Panc1 (cell line): ENCODE measurements around the gene KCNH6. TPM values are rescaled to one million over a fixed set of nuclear protein-coding genes. Genes with fewer than 3 reads are reported as not detected.

Source experiments
- ATAC-seq: fragments of 200-7000 bp; cut with Tn5 transposase; 2 replicates; pipeline ENCODE4 v1.9.1; 2020; ENCODE audit warnings: mild to moderate bottlenecking, moderate library complexity
- BruUV-seq: library from RNA; stranded (reverse); fragments of 400-500 nt; replicated peaks from 2 replicates; lab custom pipeline; 2021; lab: Mats Ljungman, UMichigan
- CTCF ChIA-PET: fragments of 300-600 bp; sonication (Branson Sonifier 250); formaldehyde crosslinking; loops from one replicate; lab custom pipeline; 2022; ENCODE audit warnings: antibody characterized with exemption; lab: Charles Lee
- POLR2A ChIA-PET: fragments of 300-600 bp; sonication (Branson Sonifier 250); formaldehyde crosslinking; loops from one replicate; lab custom pipeline; 2022; ENCODE audit warnings: antibody characterized with exemption; lab: Charles Lee
- DNase-seq: peaks from one replicate; pipeline ENCODE4 v3.0.0-alpha.2; 2010; ENCODE audit warnings: low read depth, low spot score
- H3K27ac ChIP-seq: 2 replicates; pipeline ENCODE4 v1.5.1; 2011; ENCODE audit warnings: mild to moderate bottlenecking, low read length, inconsistent platforms
- H3K27me3 ChIP-seq: fragments of 200-500 bp; sonication (Bioruptor generic); 2 replicates; pipeline ENCODE4 v1.6.0; 2014; ENCODE audit warnings: low read length, inconsistent platforms; ENCODE audit not compliant: control insufficient read depth, insufficient read depth
- H3K36me3 ChIP-seq: fragments of 200-500 bp; sonication (Bioruptor generic); 2 replicates; pipeline ENCODE4 v1.5.1; 2014; ENCODE audit warnings: inconsistent platforms, mild to moderate bottlenecking, low read length, moderate library complexity; ENCODE audit not compliant: control insufficient read depth, insufficient read depth
- H3K4me1 ChIP-seq: 2 replicates; pipeline ENCODE4 v1.5.1; 2011; ENCODE audit warnings: inconsistent platforms, mild to moderate bottlenecking, low read length, moderate library complexity; ENCODE audit not compliant: control insufficient read depth, insufficient read depth
- H3K4me3 ChIP-seq, 2 experiments: 2 replicates each; pipeline ENCODE4 v1.5.1; 2011 to 2012; ENCODE audit warnings: low read depth in 2 of 2, low read length in 2 of 2, mild to moderate bottlenecking in 2 of 2, inconsistent platforms in 1 of 2, moderate library complexity in 1 of 2
- H3K9me3 ChIP-seq: fragments of 200-500 bp; sonication (Bioruptor generic); 2 replicates; pipeline ENCODE4 v1.5.1; 2014; ENCODE audit warnings: low read depth, mild to moderate bottlenecking, inconsistent platforms, low read length, moderate library complexity; ENCODE audit not compliant: control insufficient read depth, insufficient read depth
- CTCF ChIP-seq: fragments of 450-650 bp; IDR thresholded peaks from 2 replicates; pipeline ENCODE4 v1.5.1; 2017; ENCODE audit warnings: mild to moderate bottlenecking
- POLR2AphosphoS5 ChIP-seq: IDR thresholded peaks from 2 replicates; pipeline ENCODE4 v1.6.1; 2012; ENCODE audit warnings: mild to moderate bottlenecking, low read depth, low read length, moderate library complexity
- REST ChIP-seq, 2 experiments: IDR thresholded peaks; 2 replicates each; pipeline ENCODE4 v1.6.1; 2011 to 2012; ENCODE audit warnings: low read depth in 2 of 2, control low read depth in 1 of 2, low read length in 1 of 2, mild to moderate bottlenecking in 1 of 2, moderate library complexity in 1 of 2; ENCODE audit not compliant: insufficient read depth in 1 of 2
- SIN3A ChIP-seq: IDR thresholded peaks from 2 replicates; pipeline ENCODE4 v1.6.1; 2012; ENCODE audit warnings: low read depth, mild to moderate bottlenecking, low read length, moderate library complexity, borderline replicate concordance; ENCODE audit not compliant: insufficient read depth
- TCF7L2 ChIP-seq: IDR thresholded peaks from 2 replicates; pipeline ENCODE4 v1.6.1; 2011; ENCODE audit warnings: mild to moderate bottlenecking, low read depth, low read length, inconsistent platforms
- in situ Hi-C: cut with HindIII; loops from 2 replicates; pipeline ENCODE4 v1.10.0; 2016; ENCODE audit warnings: low sequenced_read_pairs, low pct_unique_long_range_greater_than_20kb
- intact Hi-C: fragments of 100-400 bp; cut with micrococcal nuclease; formaldehyde crosslinking; loops from one replicate; pipeline ENCODE4 v1.10.0; 2022; ENCODE audit not compliant: unreplicated experiment
- total RNA-seq: library from RNA; stranded (reverse); gene quantifications from one replicate; pipeline ENCODE4 v1.2.1, GENCODE V29; 2021; ENCODE audit not compliant: unreplicated experiment

The KCNH6 gene
- total RNA-seq, 1 experiment from 2014 or later, result not detected

GRCh38 chr17:63476459-63476853, 46.7 kb upstream of the KCNH6 start:
- BruUV-seq, result no TSS peak
- H3K27me3 ChIP-seq, result no peaks in the 10 kb centered on the region
- peaks cover 16% of the 10 kb centered on the region for H3K4me1 ChIP-seq
- ChIA-PET CTCF (interaction anchor here (0.7 kb wide), 1 partner anchor 39 kb away, joined by 3 read pairs; no protein-coding TSS in a partner anchor), POLR2A (no interaction called here)
- in situ Hi-C loops, result no loop called here
- DNase-seq (no peak), ATAC-seq (peak; percentile 28)
- TF ChIP-seq REST (IDR thresholded peaks at IDR 0.05; ENCODE audit: insufficient read depth in 1 of 2, low read depth in 2 of 2, low read length in 1 of 2), result no peak
- no peak for TF ChIP-seq SIN3A
- no peak for TF ChIP-seq POLR2AphosphoS5
- TF ChIP-seq CTCF, result no peak
- TF ChIP-seq TCF7L2, result no peak
- no peaks in the 10 kb centered on the region for H3K36me3 ChIP-seq
- H3K4me3 ChIP-seq, result peak overlapping the region; percentile 47 to 48
- H3K9me3 ChIP-seq, result no peaks in the 10 kb centered on the region
- intact Hi-C loops, result loop anchor here (5.0 kb wide), 1 partner anchor 49 kb away; no protein-coding TSS in a partner anchor
- H3K27ac ChIP-seq, result no peak overlapping the region

GRCh38 chr17:63476854-63477479, 46.2 kb upstream of the KCNH6 start, which contains the start of gene ACE:
Gene ACE, plus strand, starts transcription at chr17:63477061. Its CDS starts 34 bp downstream, at chr17:63477095.
- DNase-seq (no peak), ATAC-seq (peak; percentile 69)
- H3K4me1 ChIP-seq, result peaks cover 16% of the 10 kb centered on the region
- H3K27me3 ChIP-seq, result no peaks in the 10 kb centered on the region
- H3K27ac ChIP-seq, result no peak within 1 kb of the TSS
- intact Hi-C loops (loop anchor here (5.0 kb wide), 1 partner anchor 50 kb away; no protein-coding TSS in a partner anchor), in situ Hi-C loops (no loop called here)
- no TSS peak for BruUV-seq
- H3K4me3 ChIP-seq, result peak within 1 kb of the TSS; percentile 47 to 48
- no peaks in the 10 kb centered on the region for H3K9me3 ChIP-seq
- H3K36me3 ChIP-seq, result no peaks in the 10 kb centered on the region
- ChIA-PET CTCF (interaction anchor here (0.7 kb wide), 1 partner anchor 39 kb away, joined by 3 read pairs; no protein-coding TSS in a partner anchor), POLR2A (no interaction called here)
- TF ChIP-seq CTCF, result no peak
- no peak for TF ChIP-seq REST (IDR thresholded peaks at IDR 0.05; ENCODE audit: insufficient read depth in 1 of 2, low read depth in 2 of 2, low read length in 1 of 2)
- TF ChIP-seq SIN3A, result no peak
- TF ChIP-seq TCF7L2, result no peak
- no peak for TF ChIP-seq POLR2AphosphoS5
